Naive thymus-derived CD8-positive, alpha-beta T cell (primary cell): ENCODE results near the gene HHAT. TPM values are rescaled to one million over a fixed set of nuclear protein-coding genes. Genes with fewer than 3 reads are reported as not detected.
A peak's percentile ranks its signal among the peaks of the same experiment; 100 is the strongest.

ENCODE experiments used
- ATAC-seq, 2 donors: fragments of 150-1000 bp; cut with Tn5 transposase in 1 of 2; sonication (Bioruptor Pico), chemical (Tn5 transposase) in 1 of 2; 1 replicate in 1 of 2; 2 replicates in 1 of 2; pipeline ENCODE4 v1.10.0; 2021; ENCODE audit warnings: mild to moderate bottlenecking in 2 of 2, moderate library complexity in 2 of 2
- POLR2A ChIA-PET: fragments of 350-600 bp; sonication (Branson Sonifier 250); formaldehyde crosslinking; loops from one replicate; lab custom pipeline; 2021; ENCODE audit warnings: antibody characterized with exemption; lab: Charles Lee
- DNase-seq, 10 donors: peaks; one replicate each; pipeline versions ENCODE4 v3.0.0 to v3.0.0-alpha.2; 2020 to 2022
- H3K27ac Mint-ChIP-seq, 10 donors: one replicate each; pipeline ENCODE4 v1.8.0; 2020 to 2022; ENCODE audit warnings: mild to moderate bottlenecking in 10 of 10, mixed read lengths in 10 of 10, moderate library complexity in 4 of 10, inconsistent platforms in 1 of 10
- H3K27me3 Mint-ChIP-seq, 5 donors: one replicate each; pipeline ENCODE4 v1.8.0; 2021 to 2022; ENCODE audit warnings: mixed read lengths in 5 of 5
- H3K36me3 Mint-ChIP-seq, 3 donors: one replicate each; pipeline ENCODE4 v1.8.0; 2020 to 2022; ENCODE audit warnings: mixed read lengths in 3 of 3, mild to moderate bottlenecking in 2 of 3, inconsistent platforms in 1 of 3
- H3K4me1 Mint-ChIP-seq, 4 donors: one replicate each; pipeline ENCODE4 v1.8.0; 2021 to 2022; ENCODE audit warnings: mixed read lengths in 4 of 4
- H3K4me3 Mint-ChIP-seq, 10 donors: one replicate each; pipeline ENCODE4 v1.8.0; 2020 to 2022; ENCODE audit warnings: mild to moderate bottlenecking in 10 of 10, mixed read lengths in 10 of 10, moderate library complexity in 6 of 10, inconsistent platforms in 1 of 10
- H3K9me3 Mint-ChIP-seq, 9 donors: one replicate each; pipeline ENCODE4 v1.8.0; 2020 to 2022; ENCODE audit warnings: mixed read lengths in 9 of 9, mild to moderate bottlenecking in 3 of 9, inconsistent platforms in 1 of 9, moderate library complexity in 1 of 9
- polyA plus RNA-seq, 3 donors: library from polyadenylated mRNA; unstranded; fragments of 300-500 nt; fragmentation: Illumina TruSeq; gene quantifications; one replicate each; pipeline ENCODE4 v1.2.3, GENCODE V29; 2021
- total RNA-seq, 8 experiments: library from RNA in 2 of 8; stranded (reverse) in 2 of 8; gene quantifications; one replicate each; pipeline ENCODE4 v1.2.3 and lab custom pipeline; 2021 to 2026

Gene HHAT
- total and polyA plus RNA-seq, 5 experiments from 2014 or later, result 0.74 to 1.8 (median 1.5) TPM

GRCh38 chr1:210620867-210621488, 292.3 kb downstream of the HHAT start:
- Mint-ChIP-seq H3K27me3 (peaks cover 0 to 14% (median 0%) of the 10 kb centered on the region in 5 donors), H3K9me3 (no peaks in the 10 kb centered on the region), H3K36me3 (no peaks in the 10 kb centered on the region), H3K27ac (no peak overlapping the region), H3K4me1 (no peaks in the 10 kb centered on the region), H3K4me3 (no peak overlapping the region)
- DNase-seq (no peak), ATAC-seq (no peak)
- POLR2A ChIA-PET, result no interaction called here

GRCh38 chr1:210621712-210622111, 293.0 kb downstream of the HHAT start:
- ATAC-seq (no peak), DNase-seq (no peak)
- Mint-ChIP-seq H3K4me1 (no peaks in the 10 kb centered on the region), H3K36me3 (no peaks in the 10 kb centered on the region), H3K9me3 (no peaks in the 10 kb centered on the region), H3K27ac (peak overlapping the region in 1 of 10 donors; percentile 28), H3K4me3 (no peak overlapping the region), H3K27me3 (peaks cover 0 to 14% (median 0%) of the 10 kb centered on the region in 5 donors)
- POLR2A ChIA-PET, result no interaction called here

- Mint-ChIP-seq H3K36me3 (no peaks in the 10 kb centered on the region), H3K4me1 (no peaks in the 10 kb centered on the region), H3K27ac (no peak overlapping the region), H3K4me3 (no peak overlapping the region), H3K27me3 (peaks cover 0 to 6% (median 0%) of the 10 kb centered on the region in 5 donors), H3K9me3 (no peaks in the 10 kb centered on the region)
- POLR2A ChIA-PET, result no interaction called here
- ATAC-seq, result no peak
- DNase-seq, result no peak
Measured at GRCh38 chr1:210624722-210625121, 296.0 kb downstream of the HHAT start.

- Mint-ChIP-seq H3K4me3 (no peak overlapping the region), H3K27ac (no peak overlapping the region), H3K27me3 (peaks cover 0 to 6% (median 0%) of the 10 kb centered on the region in 5 donors), H3K9me3 (no peaks in the 10 kb centered on the region), H3K36me3 (no peaks in the 10 kb centered on the region), H3K4me1 (no peaks in the 10 kb centered on the region)
- POLR2A ChIA-PET, result no interaction called here
- ATAC-seq (no peak), DNase-seq (no peak)
Measured at GRCh38 chr1:210625715-210626114, 297.0 kb downstream of the HHAT start.

- DNase-seq (no peak), ATAC-seq (no peak)
- Mint-ChIP-seq H3K4me3 (no peak overlapping the region), H3K4me1 (no peaks in the 10 kb centered on the region), H3K27me3 (peaks cover 0 to 6% (median 0%) of the 10 kb centered on the region in 5 donors), H3K27ac (no peak overlapping the region), H3K9me3 (no peaks in the 10 kb centered on the region), H3K36me3 (no peaks in the 10 kb centered on the region)
- POLR2A ChIA-PET, result no interaction called here
Measured at GRCh38 chr1:210626341-210626740, 297.6 kb downstream of the HHAT start.

GRCh38 chr1:210627755-210628154, 299.1 kb downstream of the HHAT start:
- H3K27me3 Mint-ChIP-seq, result peaks cover 0 to 6% (median 0%) of the 10 kb centered on the region in 5 donors
- no peaks in the 10 kb centered on the region for H3K9me3 Mint-ChIP-seq
- H3K4me1 Mint-ChIP-seq, result no peaks in the 10 kb centered on the region
- no peak overlapping the region for H3K27ac Mint-ChIP-seq
- POLR2A ChIA-PET, result no interaction called here
- no peaks in the 10 kb centered on the region for H3K36me3 Mint-ChIP-seq
- no peak overlapping the region for H3K4me3 Mint-ChIP-seq
- ATAC-seq, result no peak
- no peak for DNase-seq

- Mint-ChIP-seq H3K4me1 (no peaks in the 10 kb centered on the region), H3K9me3 (no peaks in the 10 kb centered on the region), H3K4me3 (no peak overlapping the region), H3K36me3 (no peaks in the 10 kb centered on the region), H3K27ac (no peak overlapping the region), H3K27me3 (peaks cover 0 to 6% (median 0%) of the 10 kb centered on the region in 5 donors)
- ATAC-seq (no peak), DNase-seq (no peak)
- POLR2A ChIA-PET, result no interaction called here
Measured at GRCh38 chr1:210629276-210629675, 300.6 kb downstream of the HHAT start.

- Mint-ChIP-seq H3K27ac (no peak overlapping the region), H3K27me3 (peaks cover 0 to 3% (median 0%) of the 10 kb centered on the region in 5 donors), H3K4me3 (no peak overlapping the region), H3K9me3 (no peaks in the 10 kb centered on the region), H3K4me1 (no peaks in the 10 kb centered on the region), H3K36me3 (no peaks in the 10 kb centered on the region)
- ATAC-seq (no peak), DNase-seq (no peak)
- POLR2A ChIA-PET, result no interaction called here
Measured at GRCh38 chr1:210631399-210631798, 302.7 kb downstream of the HHAT start.

GRCh38 chr1:210633140-210633539, 304.4 kb downstream of the HHAT start:
- DNase-seq, result no peak
- H3K27me3 Mint-ChIP-seq, result peaks cover 0 to 3% (median 0%) of the 10 kb centered on the region in 5 donors
- H3K4me1 Mint-ChIP-seq, result no peaks in the 10 kb centered on the region
- ATAC-seq, result no peak
- POLR2A ChIA-PET, result no interaction called here
- H3K4me3 Mint-ChIP-seq, result no peak overlapping the region
- H3K9me3 Mint-ChIP-seq, result no peaks in the 10 kb centered on the region
- no peaks in the 10 kb centered on the region for H3K36me3 Mint-ChIP-seq
- H3K27ac Mint-ChIP-seq, result no peak overlapping the region

GRCh38 chr1:210633636-210634035, 304.9 kb downstream of the HHAT start:
- Mint-ChIP-seq H3K27me3 (peaks cover 0 to 3% (median 0%) of the 10 kb centered on the region in 5 donors), H3K27ac (no peak overlapping the region), H3K36me3 (no peaks in the 10 kb centered on the region), H3K4me1 (no peaks in the 10 kb centered on the region), H3K9me3 (no peaks in the 10 kb centered on the region), H3K4me3 (no peak overlapping the region)
- DNase-seq (no peak), ATAC-seq (no peak)
- POLR2A ChIA-PET, result no interaction called here

GRCh38 chr1:210635108-210635507, 306.4 kb downstream of the HHAT start:
- Mint-ChIP-seq H3K4me1 (no peaks in the 10 kb centered on the region), H3K27ac (no peak overlapping the region), H3K36me3 (no peaks in the 10 kb centered on the region), H3K4me3 (no peak overlapping the region), H3K27me3 (peaks cover 0 to 7% (median 0%) of the 10 kb centered on the region in 5 donors), H3K9me3 (no peaks in the 10 kb centered on the region)
- ATAC-seq (no peak), DNase-seq (no peak)
- POLR2A ChIA-PET, result no interaction called here

- H3K36me3 Mint-ChIP-seq, result no peaks in the 10 kb centered on the region
- no peaks in the 10 kb centered on the region for H3K4me1 Mint-ChIP-seq
- no peak for DNase-seq
- no peaks in the 10 kb centered on the region for H3K9me3 Mint-ChIP-seq
- no peak for ATAC-seq
- H3K27me3 Mint-ChIP-seq, result peaks cover 0 to 4% (median 0%) of the 10 kb centered on the region in 5 donors
- POLR2A ChIA-PET, result no interaction called here
- H3K27ac Mint-ChIP-seq, result no peak overlapping the region
- H3K4me3 Mint-ChIP-seq, result no peak overlapping the region
Measured at GRCh38 chr1:210641582-210641981, 312.9 kb downstream of the HHAT start.

- no peak for DNase-seq
- Mint-ChIP-seq H3K27me3 (no peaks in the 10 kb centered on the region), H3K4me3 (no peak overlapping the region), H3K27ac (no peak overlapping the region), H3K4me1 (peaks cover 0 to 15% (median 12%) of the 10 kb centered on the region in 4 donors), H3K36me3 (no peaks in the 10 kb centered on the region), H3K9me3 (no peaks in the 10 kb centered on the region)
- POLR2A ChIA-PET, result no interaction called here
- ATAC-seq, result no peak
Measured at GRCh38 chr1:210645582-210646257, 317.0 kb downstream of the HHAT start.

GRCh38 chr1:210646258-210646616, 317.5 kb downstream of the HHAT start:
- no peak overlapping the region for H3K27ac Mint-ChIP-seq
- ATAC-seq (no peak), DNase-seq (no peak)
- no peaks in the 10 kb centered on the region for H3K27me3 Mint-ChIP-seq
- peaks cover 0 to 15% (median 12%) of the 10 kb centered on the region in 4 donors for H3K4me1 Mint-ChIP-seq
- POLR2A ChIA-PET, result no interaction called here
- no peak overlapping the region for H3K4me3 Mint-ChIP-seq
- H3K36me3 Mint-ChIP-seq, result no peaks in the 10 kb centered on the region
- H3K9me3 Mint-ChIP-seq, result no peaks in the 10 kb centered on the region
